Fibroblast of villous mesenchyme (primary cell): ENCODE data around the gene JHY. TPM values are rescaled to one million over a fixed set of nuclear protein-coding genes. Genes with fewer than 3 reads are reported as not detected.

Source experiments
- DNase-seq: peaks from one replicate; pipeline ENCODE4 v3.0.0-alpha.2; 2010; ENCODE audit warnings: low read depth
- H3K4me3 ChIP-seq: 2 replicates; pipeline ENCODE4 v1.5.1; 2011; ENCODE audit warnings: low read depth, mild to moderate bottlenecking, low read length
- CTCF ChIP-seq: IDR thresholded peaks from 2 replicates; pipeline ENCODE4 v1.5.1; 2012; ENCODE audit warnings: low read depth, mild to moderate bottlenecking, low read length; ENCODE audit not compliant: insufficient read depth
- small RNA-seq: library from RNA; depleted of rRNA; stranded (forward); fragments of <200 nt; gene quantifications from one replicate; pipeline ENCODE3, GENCODE V24; 2012
- total RNA-seq: library from RNA; depleted of rRNA; stranded (reverse); fragments of >200 nt; gene quantifications from 2 replicates; pipeline ENCODE4 v1.2.3, GENCODE V29; 2012

Gene JHY
- total RNA-seq, 1 donor: 5.2 TPM

DNA sequence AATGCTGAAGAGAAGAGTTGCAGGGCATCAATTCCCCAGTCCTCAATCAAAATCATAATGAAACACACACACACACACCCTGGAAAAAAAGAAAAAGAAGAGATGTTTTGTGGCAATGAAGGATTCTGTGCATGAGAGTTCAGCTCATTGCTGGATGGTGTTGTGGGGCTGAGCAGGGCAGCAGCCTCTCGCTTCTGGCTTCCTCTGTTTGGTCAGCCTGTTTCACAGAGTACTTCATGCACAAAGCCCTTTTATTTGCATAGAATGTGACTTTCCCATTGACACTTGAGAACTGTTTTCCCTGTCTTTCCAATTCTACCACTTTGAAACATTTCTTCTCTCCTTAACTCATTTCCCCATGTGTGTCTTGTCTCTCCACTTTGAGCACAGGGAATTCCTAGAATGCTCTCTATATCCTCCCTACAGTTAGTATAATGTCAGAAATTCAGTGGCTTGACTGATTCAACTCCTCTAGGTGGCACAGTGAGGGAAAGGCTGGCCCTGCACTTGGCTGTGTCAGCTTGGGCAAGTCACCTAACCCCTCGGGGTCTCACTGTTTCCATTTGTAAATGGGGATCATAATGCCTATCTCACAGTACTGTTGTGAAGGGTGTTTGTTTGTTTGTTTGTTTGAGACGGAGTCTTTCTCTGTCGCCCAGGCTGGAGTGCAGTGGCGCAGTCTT lies 124.4 kb downstream of the JHY start:
- TF ChIP-seq CTCF: no peak
- no peak for DNase-seq

More for the DNA sequence above, 124.4 kb downstream of the JHY start:
- no peak overlapping the region for H3K4me3 ChIP-seq

Small RNAs within 50 kb of the gene (small RNA-seq; reads per million reads assigned to genes)
- gene RNU4-23P: not detected

Other genes with a start within 250 kb of the JHY start
- gene UBASH3B, start 227.0 kb upstream of the JHY start, total RNA-seq: 26.1 and 30.7 TPM in 2 replicates
- not detected in 2 replicates for gene CRTAM, start 44.3 kb upstream of the JHY start, total RNA-seq
- not detected in 2 replicates for gene BSX, start 99.1 kb downstream of the JHY start, total RNA-seq
- 1,631 and 2,555 TPM in 2 replicates for gene HSPA8, start 179.4 kb downstream of the JHY start, total RNA-seq